Breast epithelium (tissue), 3 donors: ENCODE results near the gene STIM1.

Source experiments
- POLR2A ChIP-seq: fragments of 450-650 bp; IDR thresholded peaks from one replicate; pipeline ENCODE4 v1.6.1; 2016; ENCODE audit warnings: antibody characterized with exemption, mild to moderate bottlenecking, moderate library complexity
- TF ChIP-seq, protein P1 (sequence below), 3 donors: fragments of 450-650 bp; IDR thresholded peaks; one replicate each; pipeline ENCODE4 v1.5.1; 2016 to 2017; ENCODE audit warnings: antibody characterized with exemption in 3 of 3, mild to moderate bottlenecking in 3 of 3, moderate library complexity in 3 of 3

DNA sequence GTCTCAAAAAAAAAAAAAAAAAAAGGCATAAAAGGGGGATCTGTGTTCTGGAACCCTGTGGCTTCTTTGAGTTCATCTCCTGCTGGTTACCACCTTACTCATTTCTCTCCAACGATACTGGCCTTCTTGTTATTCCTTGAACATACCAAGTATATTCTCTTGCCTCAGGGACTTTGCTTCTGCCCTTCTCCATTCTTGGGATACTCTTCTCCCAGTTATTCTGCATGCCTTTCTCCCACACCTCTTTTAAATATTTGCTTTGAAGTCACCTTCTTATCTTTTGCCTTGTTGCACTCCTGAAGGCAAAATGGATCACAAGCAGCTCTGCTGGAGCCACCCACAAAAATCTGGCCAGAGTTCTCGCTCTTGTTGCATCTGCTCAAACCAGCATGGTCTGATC is 163.2 kb downstream of the STIM1 start:
- no peak for TF ChIP-seq POLR2A
- TF ChIP-seq, protein P1, sequence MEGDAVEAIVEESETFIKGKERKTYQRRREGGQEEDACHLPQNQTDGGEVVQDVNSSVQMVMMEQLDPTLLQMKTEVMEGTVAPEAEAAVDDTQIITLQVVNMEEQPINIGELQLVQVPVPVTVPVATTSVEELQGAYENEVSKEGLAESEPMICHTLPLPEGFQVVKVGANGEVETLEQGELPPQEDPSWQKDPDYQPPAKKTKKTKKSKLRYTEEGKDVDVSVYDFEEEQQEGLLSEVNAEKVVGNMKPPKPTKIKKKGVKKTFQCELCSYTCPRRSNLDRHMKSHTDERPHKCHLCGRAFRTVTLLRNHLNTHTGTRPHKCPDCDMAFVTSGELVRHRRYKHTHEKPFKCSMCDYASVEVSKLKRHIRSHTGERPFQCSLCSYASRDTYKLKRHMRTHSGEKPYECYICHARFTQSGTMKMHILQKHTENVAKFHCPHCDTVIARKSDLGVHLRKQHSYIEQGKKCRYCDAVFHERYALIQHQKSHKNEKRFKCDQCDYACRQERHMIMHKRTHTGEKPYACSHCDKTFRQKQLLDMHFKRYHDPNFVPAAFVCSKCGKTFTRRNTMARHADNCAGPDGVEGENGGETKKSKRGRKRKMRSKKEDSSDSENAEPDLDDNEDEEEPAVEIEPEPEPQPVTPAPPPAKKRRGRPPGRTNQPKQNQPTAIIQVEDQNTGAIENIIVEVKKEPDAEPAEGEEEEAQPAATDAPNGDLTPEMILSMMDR (IDR thresholded peaks at IDR 0.05), result no peak
